Fibroblast of pulmonary artery (primary cell): Measurements from ENCODE around the gene UBTF.

ENCODE experiments used
- DNase-seq: peaks from one replicate; pipeline ENCODE4 v3.0.0-alpha.2; 2010; ENCODE audit warnings: low read depth
- H3K4me3 ChIP-seq: replicated peaks from 2 replicates; pipeline ENCODE4 v1.5.1; 2011; ENCODE audit warnings: low read depth, mild to moderate bottlenecking, control low read depth, low read length, moderate library complexity
- TF ChIP-seq, protein P1 (sequence below): IDR thresholded peaks from 2 replicates; pipeline ENCODE4 v1.5.1; 2011; ENCODE audit warnings: mild to moderate bottlenecking, control low read depth, low read length, inconsistent platforms; ENCODE audit errors: missing control alignments

The UBTF gene

DNA sequence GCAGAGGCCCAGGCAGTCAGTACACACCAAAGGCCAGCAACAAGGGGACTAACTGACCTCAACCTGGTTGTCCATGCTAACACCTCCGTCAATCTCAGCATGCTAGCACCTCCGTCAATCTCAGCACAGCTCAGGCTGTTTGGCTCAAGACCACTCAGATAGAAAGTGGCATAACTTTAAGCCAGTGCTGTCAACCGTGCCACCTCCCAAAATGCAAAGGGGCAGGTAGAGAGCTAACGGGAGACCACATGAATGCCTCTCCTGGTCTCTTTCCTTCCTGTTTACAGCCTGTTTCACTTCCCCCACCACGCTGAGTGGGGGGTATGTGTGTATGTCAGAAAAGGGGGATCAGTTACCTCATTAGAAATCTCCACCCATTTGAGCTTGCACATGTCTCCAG lies 3.3 kb downstream of the UBTF start:
- H3K4me3 ChIP-seq = no peak overlapping the region
- DNase-seq = no peak

DNA sequence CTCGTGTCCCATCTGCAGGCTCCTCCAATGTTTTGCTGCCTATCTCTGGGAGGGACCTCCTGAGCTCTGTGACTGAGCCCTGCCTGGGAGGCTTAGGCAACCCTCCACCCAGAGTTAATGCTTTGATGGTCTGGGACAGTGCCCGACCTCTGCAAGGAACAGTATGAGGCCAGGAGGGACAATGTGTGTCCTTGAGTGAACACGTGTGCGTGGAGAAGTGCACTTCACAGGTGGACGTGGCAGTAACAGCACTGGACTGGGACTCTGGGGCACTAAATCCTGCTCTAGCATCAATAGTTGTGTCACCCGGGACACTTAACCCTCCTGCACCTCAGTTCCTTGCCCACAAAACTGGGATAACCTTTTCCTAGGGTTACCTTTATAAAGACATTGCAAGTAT lies 4.6 kb downstream of the UBTF start:
- DNase-seq = no peak
- TF ChIP-seq, protein P1, sequence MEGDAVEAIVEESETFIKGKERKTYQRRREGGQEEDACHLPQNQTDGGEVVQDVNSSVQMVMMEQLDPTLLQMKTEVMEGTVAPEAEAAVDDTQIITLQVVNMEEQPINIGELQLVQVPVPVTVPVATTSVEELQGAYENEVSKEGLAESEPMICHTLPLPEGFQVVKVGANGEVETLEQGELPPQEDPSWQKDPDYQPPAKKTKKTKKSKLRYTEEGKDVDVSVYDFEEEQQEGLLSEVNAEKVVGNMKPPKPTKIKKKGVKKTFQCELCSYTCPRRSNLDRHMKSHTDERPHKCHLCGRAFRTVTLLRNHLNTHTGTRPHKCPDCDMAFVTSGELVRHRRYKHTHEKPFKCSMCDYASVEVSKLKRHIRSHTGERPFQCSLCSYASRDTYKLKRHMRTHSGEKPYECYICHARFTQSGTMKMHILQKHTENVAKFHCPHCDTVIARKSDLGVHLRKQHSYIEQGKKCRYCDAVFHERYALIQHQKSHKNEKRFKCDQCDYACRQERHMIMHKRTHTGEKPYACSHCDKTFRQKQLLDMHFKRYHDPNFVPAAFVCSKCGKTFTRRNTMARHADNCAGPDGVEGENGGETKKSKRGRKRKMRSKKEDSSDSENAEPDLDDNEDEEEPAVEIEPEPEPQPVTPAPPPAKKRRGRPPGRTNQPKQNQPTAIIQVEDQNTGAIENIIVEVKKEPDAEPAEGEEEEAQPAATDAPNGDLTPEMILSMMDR = no peak
- H3K4me3 ChIP-seq = no peak overlapping the region

More for the DNA sequence above, 3.3 kb downstream of the UBTF start:
- TF ChIP-seq, protein P1 = no peak

DNA sequence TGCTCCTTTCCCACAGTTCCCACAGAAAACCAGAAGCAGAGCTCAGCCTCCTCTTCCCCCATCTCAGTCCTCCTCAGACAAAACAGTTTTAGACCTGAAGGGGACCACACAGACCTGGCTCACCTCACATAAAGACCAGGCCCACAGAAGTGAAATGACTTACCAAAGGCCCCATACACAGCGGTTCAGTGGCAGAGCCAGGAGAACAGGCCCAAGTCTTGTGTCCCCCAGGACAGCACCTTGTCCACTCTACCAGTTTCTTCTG lies 5.3 kb downstream of the UBTF start:
- TF ChIP-seq, protein P1 = no peak
- no peak for DNase-seq
- H3K4me3 ChIP-seq = no peak overlapping the region

DNA sequence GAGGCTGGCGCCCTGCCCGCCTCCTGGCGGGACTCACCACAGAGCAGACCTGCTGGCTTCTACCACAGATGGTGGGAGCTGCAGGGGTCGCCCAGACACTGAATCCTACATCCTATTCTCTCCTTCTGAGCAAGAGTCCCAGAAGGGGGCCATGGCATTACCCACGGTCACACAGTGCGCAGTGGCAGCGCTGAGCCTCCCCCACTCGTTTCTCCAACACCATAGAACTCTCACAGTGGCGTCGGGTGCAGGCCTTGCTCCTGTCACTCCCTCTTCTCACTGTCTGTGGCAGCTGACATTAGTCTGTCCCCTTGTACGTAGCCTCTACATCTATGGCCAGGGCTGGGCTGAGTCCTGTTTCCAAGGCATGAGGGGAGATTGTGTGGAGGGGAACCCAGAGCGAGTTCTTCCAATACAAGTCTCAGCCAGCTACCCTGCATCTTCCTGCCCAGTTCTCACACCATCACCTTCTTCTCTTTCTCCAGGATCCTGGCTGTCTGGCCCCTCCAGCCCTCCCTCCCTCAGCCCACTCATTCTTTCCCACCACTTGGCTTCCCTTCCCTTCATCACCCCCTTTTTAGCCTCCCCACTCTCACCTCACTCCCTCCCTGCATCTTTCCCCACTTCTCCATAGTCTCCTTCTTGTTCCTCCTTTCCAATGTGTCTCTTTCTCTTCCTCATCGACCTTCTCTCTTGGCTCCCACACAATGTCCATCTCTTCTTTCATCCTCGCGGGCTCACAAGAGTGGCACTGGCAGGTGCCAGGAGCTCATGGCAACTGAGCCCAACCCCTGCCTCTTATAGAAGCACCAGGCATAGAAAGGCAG lies 5.9 kb downstream of the UBTF start:
- no peak for DNase-seq
- no peak overlapping the region for H3K4me3 ChIP-seq
- TF ChIP-seq, protein P1 = no peak

DNA sequence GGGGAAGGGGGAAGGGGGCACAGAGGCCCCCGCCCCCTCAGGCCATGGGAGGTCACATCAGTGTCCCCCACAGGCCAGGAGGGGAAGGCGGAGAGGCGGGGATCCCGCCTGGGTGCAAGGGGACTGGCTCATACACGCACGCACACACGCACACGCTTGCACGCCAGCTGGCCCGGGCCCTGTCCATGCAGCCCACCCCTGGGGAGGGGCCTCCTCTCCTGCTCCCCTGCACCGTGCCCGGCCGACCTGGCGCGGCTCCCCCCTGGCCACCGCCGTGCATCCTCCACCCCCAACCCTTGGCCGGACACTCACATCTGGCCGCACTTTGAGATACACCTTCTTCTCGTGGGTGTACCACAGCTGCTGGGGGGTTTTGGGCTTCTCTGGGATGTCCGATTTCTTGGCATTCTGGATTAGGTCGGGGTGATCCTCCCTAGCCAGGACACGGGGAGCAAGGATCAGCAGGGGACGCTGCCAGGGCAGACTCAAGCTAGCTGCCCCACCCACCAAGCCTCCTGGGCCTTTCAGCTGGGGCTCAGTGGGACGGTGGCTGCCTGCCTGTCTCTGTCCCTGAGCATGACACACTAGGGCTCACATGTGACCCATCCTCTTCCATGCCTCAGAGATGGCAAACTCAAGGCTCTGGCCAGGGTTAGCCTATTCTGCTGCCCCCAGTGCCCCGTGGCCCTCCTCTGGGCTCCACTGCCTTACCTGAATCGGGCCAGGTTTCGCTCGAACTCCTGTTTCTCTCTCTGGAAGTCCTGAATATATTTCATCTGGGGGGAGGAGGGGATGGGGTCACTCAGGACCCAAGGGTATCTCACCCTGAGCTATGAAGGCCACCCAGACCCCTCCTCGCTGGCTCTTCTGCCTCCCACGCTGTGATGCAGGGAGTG lies 6.7 kb downstream of the UBTF start:
- DNase-seq = no peak
- TF ChIP-seq, protein P1 = no peak
- no peak overlapping the region for H3K4me3 ChIP-seq

DNA sequence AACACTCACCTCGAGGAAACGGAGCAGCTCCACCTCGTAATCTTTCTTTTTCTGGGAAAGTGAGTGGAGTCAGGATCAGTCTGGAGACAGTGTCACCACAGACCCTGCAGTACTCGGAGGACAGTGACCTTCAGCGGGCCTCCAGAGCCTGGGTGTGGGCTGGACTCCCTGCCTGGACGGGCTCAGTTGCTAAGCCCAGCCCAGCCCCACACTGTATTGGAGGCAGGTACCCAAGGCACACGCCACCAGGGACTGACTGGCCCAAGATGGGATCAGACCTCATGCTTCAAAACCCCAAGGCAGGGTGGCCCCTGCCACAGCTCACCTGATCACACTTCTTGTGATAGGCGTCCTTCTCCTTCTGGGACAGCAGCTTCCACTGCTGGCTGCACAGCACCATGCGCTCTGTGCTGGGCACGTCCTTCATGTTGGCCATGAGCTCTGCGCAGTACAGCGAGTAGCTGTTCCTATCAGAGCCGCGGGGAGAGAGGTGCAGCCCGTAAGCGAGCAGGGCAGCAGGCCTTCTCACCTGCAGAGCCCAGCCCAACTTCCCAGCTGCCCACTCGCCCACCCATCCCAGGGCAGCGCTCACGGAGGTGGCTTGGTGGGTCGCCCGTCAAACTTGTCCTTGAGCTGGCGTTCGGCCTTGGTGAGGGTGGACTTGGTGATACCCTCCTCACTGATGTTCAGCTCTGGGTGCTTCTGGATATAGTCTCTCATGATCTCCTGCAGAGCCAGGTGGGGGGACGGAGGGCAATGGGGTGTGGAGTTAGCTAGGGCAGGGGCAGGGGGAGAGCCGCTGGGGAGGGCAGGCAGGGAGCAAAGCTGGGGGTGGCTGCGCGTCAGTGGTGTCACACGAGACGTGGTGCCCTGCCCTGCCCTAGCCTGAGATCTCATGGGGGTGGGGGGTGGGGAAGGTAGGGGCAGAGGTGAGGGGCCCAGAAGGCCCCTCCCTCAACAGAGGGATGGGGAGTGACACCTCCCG lies 7.9 kb downstream of the UBTF start:
- DNase-seq = no peak
- TF ChIP-seq, protein P1 = no peak
- no peak overlapping the region for H3K4me3 ChIP-seq
